Measurements from ENCODE around the gene BHLHE41.

DNA sequence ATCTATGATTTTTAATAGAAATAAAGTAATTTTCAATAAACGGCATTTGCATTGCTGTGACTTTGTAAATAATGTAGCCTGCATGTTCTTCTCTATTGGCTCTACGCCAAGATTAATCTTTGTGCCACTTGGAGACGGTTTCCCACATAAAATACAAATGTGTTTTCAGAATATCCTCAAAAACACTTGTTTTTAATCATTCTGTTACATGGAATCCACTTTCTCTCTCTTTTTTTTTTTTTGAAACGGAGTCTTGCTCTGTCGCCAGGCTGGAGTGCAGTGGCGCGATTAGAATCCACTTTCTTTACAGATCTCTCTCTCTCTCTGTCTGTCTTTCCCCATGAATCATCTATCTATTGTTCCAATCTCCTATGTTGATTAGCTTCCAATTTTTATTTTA lies 47.7 kb upstream of the BHLHE41 start:
- TF ChIP-seq POLR2AphosphoS5 (IDR thresholded peaks at IDR 0.05): no peak
- TF ChIP-seq CTCF (IDR thresholded peaks at IDR 0.05; ENCODE audit: poor library complexity, severe bottlenecking): no peak
- TF ChIP-seq EZH2 (IDR thresholded peaks at IDR 0.05; ENCODE audit: borderline replicate concordance, insufficient read depth, low read length, poor library complexity, severe bottlenecking): no peak
- TF ChIP-seq, protein P1, sequence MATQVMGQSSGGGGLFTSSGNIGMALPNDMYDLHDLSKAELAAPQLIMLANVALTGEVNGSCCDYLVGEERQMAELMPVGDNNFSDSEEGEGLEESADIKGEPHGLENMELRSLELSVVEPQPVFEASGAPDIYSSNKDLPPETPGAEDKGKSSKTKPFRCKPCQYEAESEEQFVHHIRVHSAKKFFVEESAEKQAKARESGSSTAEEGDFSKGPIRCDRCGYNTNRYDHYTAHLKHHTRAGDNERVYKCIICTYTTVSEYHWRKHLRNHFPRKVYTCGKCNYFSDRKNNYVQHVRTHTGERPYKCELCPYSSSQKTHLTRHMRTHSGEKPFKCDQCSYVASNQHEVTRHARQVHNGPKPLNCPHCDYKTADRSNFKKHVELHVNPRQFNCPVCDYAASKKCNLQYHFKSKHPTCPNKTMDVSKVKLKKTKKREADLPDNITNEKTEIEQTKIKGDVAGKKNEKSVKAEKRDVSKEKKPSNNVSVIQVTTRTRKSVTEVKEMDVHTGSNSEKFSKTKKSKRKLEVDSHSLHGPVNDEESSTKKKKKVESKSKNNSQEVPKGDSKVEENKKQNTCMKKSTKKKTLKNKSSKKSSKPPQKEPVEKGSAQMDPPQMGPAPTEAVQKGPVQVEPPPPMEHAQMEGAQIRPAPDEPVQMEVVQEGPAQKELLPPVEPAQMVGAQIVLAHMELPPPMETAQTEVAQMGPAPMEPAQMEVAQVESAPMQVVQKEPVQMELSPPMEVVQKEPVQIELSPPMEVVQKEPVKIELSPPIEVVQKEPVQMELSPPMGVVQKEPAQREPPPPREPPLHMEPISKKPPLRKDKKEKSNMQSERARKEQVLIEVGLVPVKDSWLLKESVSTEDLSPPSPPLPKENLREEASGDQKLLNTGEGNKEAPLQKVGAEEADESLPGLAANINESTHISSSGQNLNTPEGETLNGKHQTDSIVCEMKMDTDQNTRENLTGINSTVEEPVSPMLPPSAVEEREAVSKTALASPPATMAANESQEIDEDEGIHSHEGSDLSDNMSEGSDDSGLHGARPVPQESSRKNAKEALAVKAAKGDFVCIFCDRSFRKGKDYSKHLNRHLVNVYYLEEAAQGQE (IDR thresholded peaks at IDR 0.05; ENCODE audit: borderline replicate concordance): no peak
- no peak for TF ChIP-seq EP300 (conservative IDR thresholded peaks at IDR 0.05; ENCODE audit: poor library complexity, severe bottlenecking)
- no peak for TF ChIP-seq RAD21 (conservative IDR thresholded peaks at IDR 0.05)

All from neural cell (in vitro differentiated cells).